ENCODE measurements around the gene DNAJC22.

DNAJC22 gene

DNA sequence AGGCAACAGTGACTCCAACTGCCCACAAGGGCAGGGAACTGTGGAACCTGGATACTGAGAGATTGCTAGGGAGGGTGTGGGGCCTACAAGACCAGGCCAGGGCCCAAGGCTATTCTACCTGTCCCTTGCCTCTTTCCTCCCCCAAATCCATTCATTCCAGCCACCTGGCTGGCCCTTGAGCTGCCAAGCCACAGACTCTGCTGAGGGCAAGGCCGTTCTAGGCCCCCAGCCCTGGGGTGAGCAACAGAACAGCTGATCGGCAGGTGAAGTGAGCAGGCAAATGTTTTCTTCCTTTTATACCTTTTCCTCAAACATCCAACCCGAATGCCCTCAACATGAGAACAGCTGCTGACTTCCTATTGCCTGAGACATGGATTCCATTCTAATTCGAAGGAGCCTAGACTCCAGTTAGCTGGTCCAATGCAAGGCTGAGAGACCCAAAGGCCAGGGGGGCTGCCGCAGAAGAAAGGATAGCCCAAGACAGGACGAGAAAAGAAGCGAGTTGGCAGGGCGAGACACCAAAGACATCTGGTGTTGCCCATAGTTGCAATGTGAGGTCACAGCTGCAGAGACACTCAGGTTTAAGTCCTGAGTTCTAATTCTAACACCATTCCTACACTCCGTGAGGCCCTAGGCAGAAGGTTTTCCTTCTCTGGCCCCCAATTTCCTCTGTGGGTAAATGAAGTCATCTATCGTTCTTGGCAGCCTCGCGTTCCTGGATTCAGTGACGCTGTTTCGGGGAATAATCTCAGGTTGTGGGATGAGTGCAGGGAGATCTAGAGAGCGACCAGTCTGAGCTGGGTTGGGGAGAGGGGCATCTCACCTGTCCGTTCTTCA lies 11.4 kb upstream of the DNAJC22 start:
- ATAC-seq (ENCODE audit: low read depth) (no peak), DNase-seq (ENCODE audit: low spot score in 2 of 2) (no peak)
- no peak overlapping the region for H3K4me3 Mint-ChIP-seq
- peaks cover 14% of the 10 kb centered on the region for H3K4me1 Mint-ChIP-seq
- H3K27ac Mint-ChIP-seq: no peak overlapping the region
- H3K36me3 Mint-ChIP-seq: no peaks in the 10 kb centered on the region
- H3K9me3 Mint-ChIP-seq: no peaks in the 10 kb centered on the region
- H3K27me3 Mint-ChIP-seq: peaks cover 33% of the 10 kb centered on the region

- Mint-ChIP-seq H3K27ac (no peak overlapping the region), H3K36me3 (no peaks in the 10 kb centered on the region), H3K27me3 (peaks cover 30% of the 10 kb centered on the region), H3K4me3 (no peak overlapping the region), H3K4me1 (peaks cover 14% of the 10 kb centered on the region), H3K9me3 (no peaks in the 10 kb centered on the region)
- ATAC-seq (ENCODE audit: low read depth) (no peak), DNase-seq (ENCODE audit: low spot score in 2 of 2) (no peak)
These were observed 10.6 kb upstream of the DNAJC22 start for GRCh38 chr12:49335955-49336644.

DNA sequence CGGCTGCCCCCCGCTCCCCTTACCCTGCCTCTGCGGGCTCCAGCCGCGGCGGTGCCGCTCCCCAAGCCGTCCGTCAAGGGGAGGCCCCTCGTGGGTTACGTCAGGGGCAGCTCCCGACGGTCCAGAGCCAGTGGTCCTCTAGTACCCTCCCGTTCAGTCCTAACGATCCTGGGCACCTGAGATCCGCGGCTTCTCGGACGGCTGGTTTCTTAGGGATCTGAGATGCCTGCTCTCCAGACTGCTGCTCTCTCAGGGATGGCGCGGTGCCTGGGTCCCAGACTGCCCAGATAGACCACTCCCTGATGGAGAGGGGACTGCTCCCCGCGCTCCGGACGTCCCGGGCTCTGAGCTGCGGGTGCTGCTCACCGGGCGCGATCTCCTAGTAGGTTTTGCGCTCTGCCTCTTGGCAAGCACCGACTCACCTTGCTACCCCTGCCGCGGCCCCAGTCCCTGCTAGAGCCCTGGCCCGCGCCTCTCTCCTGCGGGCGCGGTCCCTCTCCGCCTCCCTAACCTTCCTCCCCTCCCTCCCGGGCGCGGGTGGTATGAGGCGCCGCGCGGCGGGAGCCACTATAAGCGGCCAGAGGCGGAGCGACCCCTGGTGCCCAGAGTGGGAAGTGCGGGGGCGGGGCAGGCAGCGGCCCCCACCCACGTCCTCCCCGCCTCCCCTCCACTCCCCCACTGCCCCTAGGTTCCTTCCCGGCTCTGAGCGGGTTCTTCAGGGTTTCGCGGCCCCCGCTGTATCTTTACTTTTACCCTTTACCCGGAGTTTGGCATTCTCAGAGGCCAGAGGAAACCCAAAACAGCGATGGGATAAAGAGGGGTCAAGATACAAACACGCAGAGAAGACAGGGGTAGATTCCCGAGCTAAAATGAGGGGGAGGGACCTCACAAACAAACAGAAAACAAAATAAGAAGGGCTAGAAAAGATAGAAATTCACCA lies 9.8 kb upstream of the DNAJC22 start, which contains the start of gene C1QL4:
TSS of gene C1QL4 (minus strand) at position 544 of the 940 bp plus-strand sequence. CDS start 711 bp downstream, outside the sequence.
- no peaks in the 10 kb centered on the region for H3K9me3 Mint-ChIP-seq
- DNase-seq (ENCODE audit: low spot score in 2 of 2) (peak; percentile 93 to 99), ATAC-seq (ENCODE audit: low read depth) (peak; percentile 86)

GRCh38 chr12:49338830-49339463 lies 7.7 kb upstream of the DNAJC22 start:
- Mint-ChIP-seq H3K4me1 (peaks cover 18% of the 10 kb centered on the region), H3K27ac (no peak overlapping the region), H3K4me3 (no peak overlapping the region), H3K9me3 (no peaks in the 10 kb centered on the region), H3K27me3 (peaks cover 27% of the 10 kb centered on the region), H3K36me3 (no peaks in the 10 kb centered on the region)
- DNase-seq (ENCODE audit: low spot score in 2 of 2) (no peak), ATAC-seq (ENCODE audit: low read depth) (no peak)

More for the DNA sequence above, 9.8 kb upstream of the DNAJC22 start, which contains the start of gene C1QL4:
- Mint-ChIP-seq H3K4me3 (peak within 1 kb of the TSS; percentile 40), H3K27ac (peak within 1 kb of the TSS; percentile 9), H3K27me3 (peaks cover 28% of the 10 kb centered on the region), H3K4me1 (peaks cover 14% of the 10 kb centered on the region), H3K36me3 (no peaks in the 10 kb centered on the region)

DNA sequence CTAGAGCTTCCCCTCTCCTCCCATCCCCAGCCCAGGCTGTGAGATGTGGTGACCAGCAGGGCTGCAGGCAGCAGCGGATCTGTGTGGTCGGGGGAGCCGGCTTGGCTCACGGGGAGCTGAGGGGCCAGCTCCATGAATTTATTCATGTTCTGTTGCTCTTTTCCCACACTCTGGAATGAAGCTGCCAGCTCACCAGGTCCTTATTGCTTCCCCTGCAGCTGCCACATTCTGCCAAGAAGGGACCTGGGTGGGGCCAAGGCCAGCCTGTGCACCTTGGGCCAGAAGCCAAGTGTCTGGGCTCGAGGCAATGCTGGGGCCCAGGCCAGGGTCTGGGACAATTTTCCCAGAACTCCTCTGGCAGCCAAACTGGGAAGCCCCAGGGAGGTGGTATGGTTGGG lies 7.2 kb upstream of the DNAJC22 start:
- peaks cover 26% of the 10 kb centered on the region for H3K27me3 Mint-ChIP-seq
- no peaks in the 10 kb centered on the region for H3K36me3 Mint-ChIP-seq
- no peaks in the 10 kb centered on the region for H3K9me3 Mint-ChIP-seq
- peaks cover 21% of the 10 kb centered on the region for H3K4me1 Mint-ChIP-seq
- DNase-seq (ENCODE audit: low spot score in 2 of 2) (no peak), ATAC-seq (ENCODE audit: low read depth) (no peak)
- no peak overlapping the region for H3K4me3 Mint-ChIP-seq
- H3K27ac Mint-ChIP-seq: no peak overlapping the region

GRCh38 chr12:49340095-49340870 lies 6.4 kb upstream of the DNAJC22 start:
- no peaks in the 10 kb centered on the region for H3K36me3 Mint-ChIP-seq
- peaks cover 21% of the 10 kb centered on the region for H3K4me1 Mint-ChIP-seq
- no peaks in the 10 kb centered on the region for H3K9me3 Mint-ChIP-seq
- H3K4me3 Mint-ChIP-seq: no peak overlapping the region
- ATAC-seq (ENCODE audit: low read depth): no peak
- H3K27ac Mint-ChIP-seq: no peak overlapping the region
- DNase-seq (ENCODE audit: low spot score in 2 of 2): no peak
- H3K27me3 Mint-ChIP-seq: peaks cover 20% of the 10 kb centered on the region

DNA sequence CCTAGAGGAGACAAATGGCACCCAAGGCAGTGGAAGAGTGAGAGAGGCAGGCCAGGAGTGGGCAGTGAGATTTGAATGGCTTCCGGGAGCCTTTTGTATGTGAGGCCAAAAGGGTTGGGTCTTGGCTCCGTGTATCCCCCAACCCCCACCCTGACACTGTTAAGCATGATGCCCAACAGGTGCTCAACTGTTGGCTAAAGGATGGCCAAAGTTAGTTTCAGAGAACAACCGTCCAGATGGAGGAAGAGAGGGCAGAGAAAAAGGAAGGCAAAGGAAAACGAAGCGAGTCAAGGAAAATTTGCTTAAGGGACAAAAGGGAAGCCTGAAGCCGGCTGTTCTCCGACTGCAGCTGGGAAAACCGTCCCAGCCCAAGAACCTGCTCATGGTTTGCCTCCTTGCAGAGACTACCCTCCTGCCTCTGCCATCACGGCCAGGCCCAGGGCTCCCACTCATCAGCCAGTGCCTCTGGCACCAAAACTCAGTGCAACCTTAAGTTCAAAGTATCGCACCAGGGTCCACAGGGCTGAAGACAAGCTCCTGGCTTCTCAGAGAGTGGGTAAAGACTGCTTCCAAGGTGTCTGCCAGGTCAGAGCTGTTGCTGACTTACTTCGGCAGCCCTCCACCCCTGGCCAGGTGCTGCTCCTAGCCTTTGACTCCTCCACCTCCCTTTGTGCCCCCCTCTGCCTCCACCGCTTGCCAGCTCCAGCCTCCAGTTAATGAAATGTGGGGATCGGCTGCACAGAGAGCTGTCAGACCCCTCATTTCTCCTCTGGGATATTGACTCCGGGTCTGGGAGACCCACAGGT lies 5.5 kb upstream of the DNAJC22 start:
- no peak overlapping the region for H3K4me3 Mint-ChIP-seq
- no peaks in the 10 kb centered on the region for H3K36me3 Mint-ChIP-seq
- ATAC-seq (ENCODE audit: low read depth) (no peak), DNase-seq (ENCODE audit: low spot score in 2 of 2) (no peak)
- peaks cover 16% of the 10 kb centered on the region for H3K27me3 Mint-ChIP-seq
- no peak overlapping the region for H3K27ac Mint-ChIP-seq
- H3K9me3 Mint-ChIP-seq: no peaks in the 10 kb centered on the region
- peaks cover 29% of the 10 kb centered on the region for H3K4me1 Mint-ChIP-seq

GRCh38 chr12:49341777-49342065 lies 5.0 kb upstream of the DNAJC22 start:
- no peak overlapping the region for H3K4me3 Mint-ChIP-seq
- peaks cover 35% of the 10 kb centered on the region for H3K4me1 Mint-ChIP-seq
- H3K36me3 Mint-ChIP-seq: no peaks in the 10 kb centered on the region
- H3K27me3 Mint-ChIP-seq: peaks cover 21% of the 10 kb centered on the region
- DNase-seq (ENCODE audit: low spot score in 2 of 2): no peak
- ATAC-seq (ENCODE audit: low read depth): no peak
- no peaks in the 10 kb centered on the region for H3K9me3 Mint-ChIP-seq
- no peak overlapping the region for H3K27ac Mint-ChIP-seq

- H3K9me3 Mint-ChIP-seq: no peaks in the 10 kb centered on the region
- peak; percentile 68 to 71 for DNase-seq (ENCODE audit: low spot score in 2 of 2)
- no peak overlapping the region for H3K27ac Mint-ChIP-seq
- H3K4me3 Mint-ChIP-seq: peak overlapping the region; percentile 70
- H3K4me1 Mint-ChIP-seq: peaks cover 37% of the 10 kb centered on the region
- H3K27me3 Mint-ChIP-seq: peaks cover 21% of the 10 kb centered on the region
- ATAC-seq (ENCODE audit: low read depth): peak; percentile 63
- no peaks in the 10 kb centered on the region for H3K36me3 Mint-ChIP-seq
These were observed 4.4 kb upstream of the DNAJC22 start for GRCh38 chr12:49342066-49342913.

- no peaks in the 10 kb centered on the region for H3K9me3 Mint-ChIP-seq
- H3K4me1 Mint-ChIP-seq: peaks cover 33% of the 10 kb centered on the region
- peaks cover 15% of the 10 kb centered on the region for H3K27me3 Mint-ChIP-seq
- no peaks in the 10 kb centered on the region for H3K36me3 Mint-ChIP-seq
- H3K4me3 Mint-ChIP-seq: peak overlapping the region; percentile 70
- DNase-seq (ENCODE audit: low spot score in 2 of 2) (peak in 1 of 2 donors; percentile 35), ATAC-seq (ENCODE audit: low read depth) (no peak)
- H3K27ac Mint-ChIP-seq: no peak overlapping the region
These were observed 3.6 kb upstream of the DNAJC22 start for GRCh38 chr12:49342914-49343731.

GRCh38 chr12:49344486-49345050 lies 2.1 kb upstream of the DNAJC22 start:
- H3K27me3 Mint-ChIP-seq: peaks cover 18% of the 10 kb centered on the region

More at GRCh38 chr12:49344486-49345050, 2.1 kb upstream of the DNAJC22 start:
- no peaks in the 10 kb centered on the region for H3K36me3 Mint-ChIP-seq
- peaks cover 33% of the 10 kb centered on the region for H3K4me1 Mint-ChIP-seq
- ATAC-seq (ENCODE audit: low read depth) (no peak), DNase-seq (ENCODE audit: low spot score in 2 of 2) (no peak)
- H3K27ac Mint-ChIP-seq: no peak overlapping the region
- H3K4me3 Mint-ChIP-seq: peak overlapping the region; percentile 5
- no peaks in the 10 kb centered on the region for H3K9me3 Mint-ChIP-seq
